Measurements from ENCODE around the gene CNPY4. TPM values are rescaled to one million over a fixed set of nuclear protein-coding genes. Genes with fewer than 3 reads are reported as not detected.
A peak's percentile ranks its signal among the peaks of the same experiment; 100 is the strongest.

The CNPY4 gene
- total and polyA plus RNA-seq, 10 of the 15 experiments (the other 5 are each of a cell fraction or from before 2014, with no cell fraction given): 2.5 to 9.2 (median 6.8) TPM

DNA sequence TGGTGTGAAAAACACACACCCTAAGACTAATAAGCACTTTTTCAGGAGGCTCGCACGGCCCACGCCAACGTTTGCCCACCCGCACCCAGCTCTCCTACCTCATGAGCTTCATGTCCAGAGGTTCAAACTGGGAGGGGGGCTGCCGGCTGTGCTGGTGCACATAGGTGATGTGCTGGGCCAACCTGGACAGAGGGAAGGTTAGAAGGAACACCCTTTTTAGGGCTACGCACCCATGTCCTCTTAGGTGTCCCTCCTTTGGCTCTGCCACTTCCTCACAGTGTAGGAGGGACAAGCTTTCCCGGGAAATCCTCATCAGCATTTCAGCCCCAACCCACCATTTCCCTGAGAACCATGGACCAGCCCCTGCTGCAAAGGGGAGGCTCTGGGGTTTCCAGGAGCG, 24.1 kb upstream of the CNPY4 start:
- CTCF ChIA-PET: interaction anchor here (0.8 to 1.5 kb wide), 2 partner anchors 10 to 76 kb away, joined by 3 read pairs; no protein-coding TSS in a partner anchor
- no peak for ATAC-seq

DNA sequence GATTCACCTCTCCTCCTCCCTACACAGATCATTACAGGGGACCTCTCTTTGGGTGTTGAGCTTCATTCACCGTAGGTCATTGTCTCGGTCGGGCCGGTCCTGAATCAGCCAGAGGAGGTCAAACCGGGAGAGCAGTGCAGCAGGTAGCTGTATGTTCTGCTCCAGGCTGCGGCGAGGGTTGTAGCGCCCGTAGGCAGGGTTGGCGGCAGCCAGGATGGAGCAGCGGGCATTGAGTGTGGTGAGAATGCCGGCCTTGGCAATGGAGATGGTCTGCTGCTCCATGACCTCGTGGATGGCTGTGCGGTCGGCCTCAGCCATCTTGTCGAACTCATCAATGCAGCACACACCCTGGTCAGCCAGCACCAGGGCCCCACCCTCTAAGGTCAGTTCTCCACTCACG, 23.7 kb upstream of the CNPY4 start:
- ChIA-PET RAD21 (ENCODE audit: unreplicated experiment) (no interaction called here), POLR2A (no interaction called here), SMC1A (ENCODE audit: uncharacterized antibody, unreplicated experiment) (interaction anchor here (1.6 kb wide), 1 partner anchor 36 kb away, joined by 5 read pairs; no protein-coding TSS in a partner anchor), CTCF (interaction anchor here (0.8 to 1.5 kb wide), 2 partner anchors 10 to 76 kb away, joined by 3 read pairs; no protein-coding TSS in a partner anchor)
- no peak overlapping the region for H3K9ac ChIP-seq (ENCODE audit: control insufficient read depth, insufficient read depth, low read length)
- H3K9me3 ChIP-seq (replicated peaks; ENCODE audit: control insufficient read depth, insufficient read depth, low read length): no peaks in the 10 kb centered on the region
- H4K20me1 ChIP-seq (ENCODE audit: control insufficient read depth, insufficient read depth): peaks cover 3% of the 10 kb centered on the region; the same call in 1 of the 2 replicates
- no peak for ATAC-seq
- H3K79me2 ChIP-seq (ENCODE audit: control insufficient read depth, insufficient read depth, low read length): peaks cover 22% of the 10 kb centered on the region
- no peak overlapping the region for H3K4me3 ChIP-seq
- intact Hi-C loops (cut with micrococcal nuclease; ENCODE audit: unreplicated experiment) (no loop called here), in situ Hi-C loops (cut with MboI) (no loop called here)
- DNase-seq (ENCODE audit: low read depth, low spot score): no peak
- peaks cover 10% of the 10 kb centered on the region for H3K4me1 ChIP-seq (ENCODE audit: control insufficient read depth, insufficient read depth, low read length)
- no peak overlapping the region for H3K4me2 ChIP-seq (ENCODE audit: control insufficient read depth, insufficient read depth)
- H3K36me3 ChIP-seq (ENCODE audit: control insufficient read depth in 2 of 2, insufficient read depth in 2 of 2, low read length in 1 of 2): peaks cover 57 to 67% of the 10 kb centered on the region in 2 experiments
- no peak overlapping the region for H3K27ac ChIP-seq (ENCODE audit: control insufficient read depth, insufficient read depth)
- 95% methylated on average over 17 of the region's 17 CpGs for WGBS (ENCODE audit: insufficient coverage, insufficient replicate concordance, low lambda C conversion rate, missing lambda C conversion rate)
- TF ChIP-seq BCL11A (IDR thresholded peaks at IDR 0.05; ENCODE audit: low read depth, low read length) (no peak), CBX3 (IDR thresholded peaks at IDR 0.05; ENCODE audit: borderline replicate concordance, low read depth) (no peak), SREBF2 (IDR thresholded peaks at IDR 0.05; ENCODE audit: low read length) (no peak), HDAC2 (IDR thresholded peaks at IDR 0.05) (no peak), WRNIP1 (IDR thresholded peaks at IDR 0.05; ENCODE audit: borderline replicate concordance, low read depth, low read length) (no peak), PAX5 (IDR thresholded peaks at IDR 0.05; ENCODE audit: borderline replicate concordance, low read depth, low read length) (no peak), MYC (IDR thresholded peaks at IDR 0.05; ENCODE audit: insufficient read depth, insufficient read length, insufficient replicate concordance, low read length, severe bottlenecking) (no peak), KDM1A (IDR thresholded peaks at IDR 0.05; ENCODE audit: borderline replicate concordance) (no peak)
- TF ChIP-seq, protein P1, sequence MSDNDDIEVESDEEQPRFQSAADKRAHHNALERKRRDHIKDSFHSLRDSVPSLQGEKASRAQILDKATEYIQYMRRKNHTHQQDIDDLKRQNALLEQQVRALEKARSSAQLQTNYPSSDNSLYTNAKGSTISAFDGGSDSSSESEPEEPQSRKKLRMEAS (IDR thresholded peaks at IDR 0.05; ENCODE audit: low read depth, low read length): no peak
- TF ChIP-seq, protein P2, sequence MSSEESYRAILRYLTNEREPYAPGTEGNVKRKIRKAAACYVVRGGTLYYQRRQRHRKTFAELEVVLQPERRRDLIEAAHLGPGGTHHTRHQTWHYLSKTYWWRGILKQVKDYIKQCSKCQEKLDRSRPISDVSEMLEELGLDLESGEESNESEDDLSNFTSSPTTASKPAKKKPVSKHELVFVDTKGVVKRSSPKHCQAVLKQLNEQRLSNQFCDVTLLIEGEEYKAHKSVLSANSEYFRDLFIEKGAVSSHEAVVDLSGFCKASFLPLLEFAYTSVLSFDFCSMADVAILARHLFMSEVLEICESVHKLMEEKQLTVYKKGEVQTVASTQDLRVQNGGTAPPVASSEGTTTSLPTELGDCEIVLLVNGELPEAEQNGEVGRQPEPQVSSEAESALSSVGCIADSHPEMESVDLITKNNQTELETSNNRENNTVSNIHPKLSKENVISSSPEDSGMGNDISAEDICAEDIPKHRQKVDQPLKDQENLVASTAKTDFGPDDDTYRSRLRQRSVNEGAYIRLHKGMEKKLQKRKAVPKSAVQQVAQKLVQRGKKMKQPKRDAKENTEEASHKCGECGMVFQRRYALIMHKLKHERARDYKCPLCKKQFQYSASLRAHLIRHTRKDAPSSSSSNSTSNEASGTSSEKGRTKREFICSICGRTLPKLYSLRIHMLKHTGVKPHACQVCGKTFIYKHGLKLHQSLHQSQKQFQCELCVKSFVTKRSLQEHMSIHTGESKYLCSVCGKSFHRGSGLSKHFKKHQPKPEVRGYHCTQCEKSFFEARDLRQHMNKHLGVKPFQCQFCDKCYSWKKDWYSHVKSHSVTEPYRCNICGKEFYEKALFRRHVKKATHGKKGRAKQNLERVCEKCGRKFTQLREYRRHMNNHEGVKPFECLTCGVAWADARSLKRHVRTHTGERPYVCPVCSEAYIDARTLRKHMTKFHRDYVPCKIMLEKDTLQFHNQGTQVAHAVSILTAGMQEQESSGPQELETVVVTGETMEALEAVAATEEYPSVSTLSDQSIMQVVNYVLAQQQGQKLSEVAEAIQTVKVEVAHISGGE (CRISPR knock-in tag; IDR thresholded peaks at IDR 0.05): no peak
- no peak for FAIRE-seq
- no TSS peak for BruUV-seq (replicated peaks)
- no peaks in the 10 kb centered on the region for H3K27me3 ChIP-seq (replicated peaks in 1 of 2; ENCODE audit: control insufficient read depth in 2 of 2, insufficient read depth in 2 of 2, low read length in 1 of 2)
- no peak overlapping the region for H2AFZ ChIP-seq (ENCODE audit: control insufficient read depth, low read depth, low read length)

More for the DNA sequence above, 24.1 kb upstream of the CNPY4 start:
- Histone ChIP-seq H2AFZ (ENCODE audit: control insufficient read depth, low read depth, low read length) (no peak overlapping the region), H3K9ac (ENCODE audit: control insufficient read depth, insufficient read depth, low read length) (no peak overlapping the region), H3K4me3 (no peak overlapping the region), H3K9me3 (replicated peaks; ENCODE audit: control insufficient read depth, insufficient read depth, low read length) (no peaks in the 10 kb centered on the region), H3K4me1 (ENCODE audit: control insufficient read depth, insufficient read depth, low read length) (peaks cover 10% of the 10 kb centered on the region), H3K27me3 (replicated peaks in 1 of 2; ENCODE audit: control insufficient read depth in 2 of 2, insufficient read depth in 2 of 2, low read length in 1 of 2) (no peaks in the 10 kb centered on the region), H3K27ac (ENCODE audit: control insufficient read depth, insufficient read depth) (no peak overlapping the region), H3K36me3 (ENCODE audit: control insufficient read depth in 2 of 2, insufficient read depth in 2 of 2, low read length in 1 of 2) (peaks cover 57 to 69% of the 10 kb centered on the region in 2 experiments), H4K20me1 (ENCODE audit: control insufficient read depth, insufficient read depth) (peaks cover 3% of the 10 kb centered on the region; the same call in 1 of the 2 replicates), H3K79me2 (ENCODE audit: control insufficient read depth, insufficient read depth, low read length) (peaks cover 18% of the 10 kb centered on the region), H3K4me2 (ENCODE audit: control insufficient read depth, insufficient read depth) (no peak overlapping the region)
- ChIA-PET POLR2A (no interaction called here), RAD21 (ENCODE audit: unreplicated experiment) (no interaction called here), SMC1A (ENCODE audit: uncharacterized antibody, unreplicated experiment) (interaction anchor here (1.6 kb wide), 1 partner anchor 37 kb away, joined by 5 read pairs; no protein-coding TSS in a partner anchor)
- intact Hi-C loops (cut with micrococcal nuclease; ENCODE audit: unreplicated experiment): no loop called here
- in situ Hi-C loops (cut with MboI): no loop called here
- DNase-seq (ENCODE audit: low read depth, low spot score) (no peak), FAIRE-seq (no peak)
- TF ChIP-seq NR2C1 (IDR thresholded peaks at IDR 0.05) (no peak), POLR2A (IDR thresholded peaks at IDR 0.05; ENCODE audit: low read depth, low read length) (peak; percentile 41), BHLHE40 (IDR thresholded peaks at IDR 0.05; ENCODE audit: borderline replicate concordance in 1 of 2, low read depth in 2 of 2, low read length in 1 of 2) (no peak), MYB (IDR thresholded peaks at IDR 0.05; ENCODE audit: borderline replicate concordance, low read depth, low read length) (no peak), TAF1 (IDR thresholded peaks at IDR 0.05; ENCODE audit: borderline replicate concordance, low read depth, low read length) (no peak), POLR2AphosphoS5 (IDR thresholded peaks at IDR 0.05; ENCODE audit: low read length) (peak; percentile 50; the same call in 1 of the 2 replicates)
- no TSS peak for BruUV-seq (replicated peaks)
- 90% methylated on average over 9 of the region's 9 CpGs for WGBS (ENCODE audit: insufficient coverage, insufficient replicate concordance, low lambda C conversion rate, missing lambda C conversion rate)

Measured in GM12878 (cell line).